Measurements from ENCODE around the gene RMND1.
"Not testable (repeated sequence)": the region's sequence is repeated elsewhere in the genome, so short reads cannot be mapped to it uniquely, and the experiment has no call there.

Gene RMND1

DNA sequence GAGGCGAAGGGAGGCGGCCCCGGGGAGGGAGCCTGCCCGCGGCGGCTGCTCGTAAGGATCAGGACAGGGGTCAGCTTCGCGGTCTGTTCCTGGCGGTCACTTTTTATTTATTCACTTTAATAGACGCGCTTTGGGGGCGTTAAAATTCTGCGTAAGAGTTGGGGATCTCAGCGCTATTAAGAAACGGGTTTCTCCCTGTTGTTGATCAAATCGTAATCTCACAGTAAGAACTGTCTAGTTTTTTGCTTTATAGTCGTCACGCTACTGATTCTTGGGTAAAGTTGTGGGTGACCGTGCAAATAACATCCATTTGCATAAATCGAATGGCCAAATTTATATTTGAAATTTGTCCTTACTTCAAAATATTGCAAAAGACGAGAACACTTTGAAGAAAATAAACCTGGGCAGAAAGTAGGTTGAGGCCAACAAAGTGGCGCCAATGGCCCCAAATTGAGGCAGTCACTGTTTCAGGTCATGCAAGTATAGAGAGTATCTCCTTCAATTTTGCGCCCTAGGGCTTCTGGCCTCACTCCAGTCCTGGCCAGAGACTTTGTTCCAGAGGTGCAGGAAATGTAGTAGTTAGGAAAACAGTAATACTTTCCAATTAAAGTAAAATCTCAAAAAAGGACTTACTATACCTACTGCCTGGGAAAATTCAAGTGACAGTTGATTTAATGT is 963 bp upstream of the RMND1 start:
- no peak for DNase-seq (ENCODE audit: low read depth in 3 of 3)

DNA sequence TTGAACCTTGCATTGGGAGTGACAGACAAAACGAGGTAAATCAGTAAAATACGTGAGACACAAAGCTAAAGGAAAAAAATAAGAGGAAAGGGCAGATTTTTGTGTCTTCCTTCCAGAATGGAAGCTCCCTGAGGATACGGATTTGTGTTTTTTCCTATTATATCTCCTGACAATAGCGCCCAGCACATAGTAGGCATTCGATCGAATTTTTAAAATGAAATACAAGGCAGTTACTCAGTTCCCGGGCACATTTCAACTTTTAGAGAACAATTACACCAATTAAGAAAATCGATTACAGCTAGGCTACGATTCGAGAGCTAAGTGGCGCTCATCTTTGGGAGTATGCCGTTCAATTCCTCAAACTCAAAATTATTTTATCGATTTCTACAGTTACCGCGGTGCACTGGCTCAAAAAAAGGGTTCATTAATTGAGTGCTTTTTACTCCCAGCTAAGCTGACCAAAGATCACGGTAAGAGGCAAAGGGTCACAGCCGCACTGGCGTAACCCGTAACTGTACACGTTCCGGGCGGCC is 443 bp downstream of the RMND1 start:
- no peak for DNase-seq (ENCODE audit: low read depth in 3 of 3)

DNA sequence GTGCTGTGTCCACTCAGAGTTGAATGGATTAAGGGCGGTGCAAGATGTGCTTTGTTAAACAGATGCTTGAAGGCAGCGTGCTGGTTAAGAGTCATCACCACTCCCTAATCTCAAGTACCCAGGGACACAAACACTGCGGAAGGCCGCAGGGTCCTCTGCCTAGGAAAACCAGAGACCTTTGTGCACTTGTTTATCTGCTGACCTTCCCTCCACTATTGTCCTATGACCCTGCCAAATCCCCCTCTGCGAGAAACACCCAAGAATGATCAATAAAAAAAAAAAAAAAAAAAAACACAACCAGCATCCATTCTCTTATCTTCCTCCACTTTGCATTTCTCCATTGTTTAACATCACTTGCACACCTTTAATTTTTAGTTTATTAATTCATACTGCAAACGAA is 998 bp downstream of the RMND1 start:
- not testable (repeated sequence) for DNase-seq (ENCODE audit: low read depth in 3 of 3)

DNA sequence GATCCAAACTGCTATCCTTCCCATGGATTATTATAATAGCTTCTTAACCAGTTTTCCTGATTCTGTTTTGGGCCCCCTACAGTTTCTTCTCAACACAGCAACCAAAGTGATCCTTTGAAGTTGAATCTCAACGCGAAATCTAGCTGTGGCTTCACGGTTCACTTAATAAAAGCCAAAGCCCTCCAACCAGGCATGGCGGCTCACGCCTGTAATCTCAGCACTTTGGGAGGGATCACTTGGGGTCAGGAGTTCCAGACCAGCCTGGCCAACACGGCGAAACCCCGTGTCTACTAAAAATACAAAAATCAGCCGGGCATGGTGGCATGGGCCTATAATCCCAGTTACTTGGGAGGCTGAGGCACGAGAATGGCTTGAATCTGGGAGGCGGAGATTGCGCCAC is 3.3 kb downstream of the RMND1 start:
- no peak for DNase-seq (ENCODE audit: low read depth in 3 of 3)

DNA sequence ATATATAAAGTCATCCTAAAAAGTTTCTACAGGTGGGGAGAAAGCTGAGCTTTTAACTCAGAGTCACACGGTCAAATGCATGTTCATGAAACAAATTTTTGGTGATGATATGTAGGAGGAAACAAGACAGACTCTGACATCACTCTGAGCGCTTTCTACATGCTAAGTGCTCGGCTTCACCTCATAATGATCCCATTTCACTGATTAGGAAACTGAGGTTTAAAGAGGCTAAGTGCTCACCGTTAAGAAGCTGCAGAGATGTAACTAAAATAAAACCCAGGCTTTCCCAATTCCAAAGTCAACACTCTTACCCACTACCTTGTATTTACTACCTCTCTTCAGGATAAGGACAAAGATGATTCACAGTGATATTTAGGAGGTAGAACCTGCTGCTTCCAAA is 4.7 kb downstream of the RMND1 start:
- DNase-seq (ENCODE audit: low read depth in 3 of 3) = no peak

DNA sequence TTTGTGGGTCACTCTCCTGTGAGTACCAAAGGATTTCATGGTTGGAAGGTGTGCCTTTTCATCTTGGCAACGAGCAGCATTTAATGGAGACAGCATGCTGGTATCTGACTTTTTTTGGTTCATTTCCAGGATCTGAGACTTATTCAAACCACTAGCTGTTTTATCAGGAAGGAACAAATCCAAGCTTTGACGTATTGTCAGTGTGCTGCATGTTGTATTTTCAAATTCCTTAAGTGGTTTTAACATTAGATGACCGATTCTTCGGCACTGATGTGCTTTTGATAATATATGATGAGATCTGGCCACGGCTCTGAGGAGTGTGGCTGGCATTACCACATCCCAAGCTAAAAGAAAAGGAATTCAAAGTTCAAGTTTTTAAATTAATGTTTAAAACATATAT is 6.4 kb downstream of the RMND1 start:
- DNase-seq (ENCODE audit: low read depth in 3 of 3) = no peak

DNA sequence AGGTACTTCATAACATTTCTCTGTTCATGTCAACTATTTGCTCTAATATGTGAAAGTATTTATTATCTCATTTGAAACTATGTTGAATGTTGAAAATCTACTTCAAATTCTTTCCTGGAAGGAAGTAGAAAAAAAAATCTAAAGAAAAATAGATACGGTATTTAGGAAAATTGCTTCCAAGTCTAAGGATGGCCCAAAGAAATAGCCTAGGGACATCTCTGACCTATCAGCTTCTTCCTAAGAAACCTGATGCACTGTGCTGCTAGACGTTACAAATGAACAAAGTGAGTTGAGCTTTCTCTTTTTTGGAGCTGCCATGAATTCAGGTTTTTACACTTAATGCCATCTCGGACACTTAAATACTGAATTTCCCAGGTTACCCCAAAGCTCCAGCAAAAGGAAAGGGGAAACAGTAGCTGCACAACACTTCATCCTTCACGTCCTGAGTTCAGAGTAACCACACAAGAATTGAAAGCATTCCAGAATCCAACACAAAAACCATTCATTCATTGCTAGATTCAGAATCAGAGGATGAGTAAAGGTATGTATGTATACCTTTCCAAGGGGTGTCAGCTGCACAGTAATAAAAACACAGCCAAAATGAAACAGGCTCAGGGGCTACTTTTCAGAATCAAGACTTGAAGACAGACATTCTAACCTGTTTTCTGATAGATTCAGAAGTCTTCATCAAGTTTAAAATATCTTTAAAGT is 7.9 kb downstream of the RMND1 start:
- no peak for DNase-seq (ENCODE audit: low read depth in 3 of 3)

DNA sequence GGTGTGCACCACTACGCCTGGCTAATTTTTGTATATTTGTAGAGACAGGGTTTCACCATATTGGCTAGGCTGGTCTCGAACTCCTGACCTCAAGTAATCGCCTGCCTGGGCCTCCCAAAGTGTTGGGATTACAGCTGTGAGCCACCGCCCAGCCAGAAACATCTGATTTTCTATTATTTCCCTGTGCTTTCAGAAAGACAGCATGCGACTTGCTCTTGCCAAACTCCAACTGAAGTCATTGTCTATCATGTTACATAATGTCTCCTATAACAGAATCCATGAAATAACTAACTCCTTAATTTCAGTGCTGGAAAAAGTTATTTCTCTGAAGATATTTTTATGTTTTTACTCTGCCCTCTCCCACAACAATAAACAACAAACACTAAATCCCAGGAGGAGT is 8.5 kb downstream of the RMND1 start:
- no peak for DNase-seq (ENCODE audit: low read depth in 3 of 3)

DNA sequence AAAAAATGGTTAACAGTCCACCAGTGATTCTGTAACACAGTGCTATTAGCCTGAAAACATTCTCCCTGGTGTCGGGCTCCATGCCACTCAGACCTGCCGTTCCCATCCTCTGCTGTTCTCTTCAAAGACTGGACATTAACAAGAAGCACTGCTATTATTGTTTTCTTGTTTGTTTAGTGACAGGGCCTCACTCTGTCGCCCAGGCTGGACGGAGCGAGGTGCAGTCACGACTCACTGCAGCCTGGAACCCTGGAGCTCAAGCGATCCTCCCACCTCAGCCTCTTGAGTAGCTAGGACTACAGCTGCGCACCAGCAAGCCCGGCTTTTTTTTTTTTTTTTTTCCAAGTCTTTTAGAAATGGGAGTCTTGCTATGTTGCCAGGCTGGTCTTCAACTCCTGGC is 9.6 kb downstream of the RMND1 start:
- no peak for DNase-seq (ENCODE audit: low read depth in 3 of 3)

DNA sequence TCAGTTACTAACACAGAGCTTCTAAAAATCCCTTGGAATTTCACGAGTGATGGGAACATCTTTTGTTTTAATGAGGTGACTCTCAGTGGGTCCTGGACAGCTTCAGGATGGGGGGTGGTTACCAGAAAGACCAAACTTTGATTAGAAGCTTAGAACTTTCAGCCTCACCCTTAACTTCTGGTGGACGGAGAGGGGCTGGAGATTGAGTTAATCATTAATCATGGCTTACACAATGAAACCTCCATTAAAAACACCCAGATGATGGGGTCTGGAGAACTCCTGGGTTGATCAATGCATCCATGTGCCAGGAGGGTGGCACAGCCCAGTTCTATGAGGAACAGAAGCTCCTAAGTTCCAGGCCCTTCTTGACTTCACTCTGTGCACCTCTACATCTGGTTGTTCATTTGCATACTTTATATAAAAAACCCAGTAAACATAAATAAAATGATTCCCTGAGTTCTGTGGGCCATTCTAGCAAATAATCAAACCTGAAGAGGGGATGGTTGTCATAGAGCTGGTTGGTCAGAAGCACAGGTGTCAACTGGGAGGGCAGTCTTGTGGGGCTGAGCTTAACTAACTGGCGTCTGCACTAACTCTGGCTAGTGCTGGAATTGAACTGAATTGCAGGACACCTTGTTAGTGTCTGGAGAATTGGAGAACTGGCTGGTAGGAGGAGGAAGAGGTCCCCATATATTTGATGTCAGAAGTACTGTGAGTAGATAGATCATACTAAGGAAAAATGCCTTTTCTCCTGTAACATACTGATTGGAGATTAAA is 10.3 kb downstream of the RMND1 start:
- no peak for DNase-seq (ENCODE audit: low read depth in 3 of 3)

DNA sequence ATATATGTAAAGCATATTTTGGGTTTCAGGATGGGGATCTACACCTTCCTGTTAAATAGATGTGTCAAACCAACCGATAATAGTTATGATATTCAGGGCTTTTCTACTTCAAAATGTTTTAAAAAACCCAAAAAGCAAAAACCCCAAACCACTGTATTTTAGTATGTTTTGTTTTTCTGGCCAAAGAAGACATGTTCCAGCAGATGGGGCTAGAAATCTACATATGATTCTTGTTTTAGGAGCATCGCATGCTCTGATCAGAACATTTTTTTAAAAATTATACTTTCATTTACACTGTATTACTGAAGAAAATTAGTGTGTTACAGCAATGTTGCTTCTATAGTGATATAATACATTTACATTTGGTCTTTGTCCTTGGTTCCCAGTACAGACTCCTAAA is 11.0 kb downstream of the RMND1 start:
- no peak for DNase-seq (ENCODE audit: low read depth in 3 of 3)

DNA sequence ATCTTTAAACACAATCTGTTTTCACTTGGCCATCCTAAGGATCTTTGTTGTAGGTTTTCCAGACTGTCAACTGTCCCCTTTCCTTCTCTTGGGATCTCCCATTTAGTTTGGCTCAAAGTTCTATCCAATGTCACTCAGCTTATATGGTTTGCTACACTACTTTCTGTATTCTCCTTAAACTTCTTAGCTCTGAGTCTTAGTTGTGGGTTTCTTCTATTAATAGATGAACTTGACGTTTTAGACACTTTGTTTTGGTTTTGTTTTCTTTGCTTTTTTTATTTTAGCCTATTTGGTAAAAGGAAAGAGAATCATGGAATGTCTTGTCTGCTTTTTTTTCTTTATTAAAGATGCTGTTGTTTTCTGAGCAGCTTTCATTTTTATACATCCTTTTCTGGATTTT is 11.4 kb downstream of the RMND1 start:
- no peak for DNase-seq (ENCODE audit: low read depth in 3 of 3)

DNA sequence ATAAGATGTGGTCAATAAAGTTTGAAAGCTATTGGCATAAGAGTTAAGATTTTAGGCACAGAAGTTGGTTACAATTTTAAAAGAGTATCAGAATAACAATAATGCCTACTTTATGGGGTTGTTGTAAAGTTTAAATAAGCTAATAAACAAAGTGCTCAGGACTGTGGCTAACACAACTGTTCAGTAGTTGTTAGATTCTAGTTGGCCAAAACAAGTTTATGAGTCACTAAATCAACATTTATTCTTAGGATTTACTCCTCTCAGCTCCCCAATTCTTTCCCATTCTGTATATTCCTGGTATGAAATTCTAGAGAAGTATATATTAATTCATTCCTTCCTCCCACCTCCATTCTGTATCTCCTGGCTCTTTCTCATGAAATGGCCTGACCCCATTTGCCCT is 14.5 kb downstream of the RMND1 start:
- no peak for DNase-seq (ENCODE audit: low read depth in 3 of 3)

DNA sequence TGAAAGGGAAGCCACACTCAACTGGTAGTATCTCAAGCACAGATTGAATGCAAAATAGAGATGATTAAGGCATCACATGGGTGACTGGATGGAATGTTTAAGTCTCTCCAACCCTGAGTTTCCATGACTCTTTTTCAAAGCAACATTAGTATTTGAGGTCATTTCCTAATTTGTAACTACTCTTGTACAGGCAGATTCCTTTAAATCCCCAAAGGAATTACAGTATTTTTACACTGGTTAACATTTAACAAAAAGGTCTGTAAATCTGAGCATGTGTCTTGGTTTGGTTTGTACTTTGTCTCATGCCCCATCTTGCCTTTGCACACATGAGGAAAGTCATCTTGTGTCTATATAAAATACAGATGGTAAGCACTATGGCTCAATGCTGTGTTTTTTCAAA is 15.1 kb downstream of the RMND1 start:
- DNase-seq (ENCODE audit: low read depth in 3 of 3) = no peak

DNA sequence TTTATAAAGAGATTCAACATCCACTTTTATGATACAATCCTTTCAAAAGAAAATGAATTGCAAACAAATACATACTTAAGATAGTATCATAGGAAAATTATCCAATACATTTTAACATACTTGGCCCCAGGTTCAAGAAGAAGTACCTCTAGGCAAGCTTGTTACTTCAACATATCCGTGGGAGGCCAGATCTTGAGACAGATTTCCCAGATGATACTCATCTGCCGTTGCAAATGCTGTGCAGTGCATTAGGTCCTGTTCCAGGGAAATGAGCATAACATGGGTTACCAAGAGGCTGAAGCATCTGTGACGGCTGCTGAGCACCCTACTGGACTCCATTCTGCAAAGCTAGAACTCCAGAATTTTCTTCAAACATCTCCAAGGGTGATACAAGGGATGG is 15.6 kb downstream of the RMND1 start:
- DNase-seq (ENCODE audit: low read depth in 3 of 3) = no peak

DNA sequence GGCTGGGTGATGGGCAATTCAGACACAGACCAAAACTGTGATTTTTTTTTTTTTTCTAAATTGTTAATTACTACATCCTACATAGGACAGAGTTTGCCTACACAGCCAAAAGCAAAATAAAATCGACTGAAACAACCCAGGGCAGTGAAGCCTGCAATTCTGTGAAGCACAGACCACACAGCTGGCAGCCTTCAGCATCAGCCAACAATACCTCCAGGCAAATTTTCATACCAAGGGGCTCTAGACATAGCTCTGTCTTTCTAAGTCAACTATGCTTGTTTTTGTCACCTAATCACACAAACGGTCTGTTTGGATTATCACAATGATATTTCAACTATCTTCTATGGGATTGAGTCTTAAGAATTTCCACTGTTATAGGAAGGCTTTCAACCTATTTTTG is 17.6 kb downstream of the RMND1 start:
- no peak for DNase-seq (ENCODE audit: low read depth in 3 of 3)

DNA sequence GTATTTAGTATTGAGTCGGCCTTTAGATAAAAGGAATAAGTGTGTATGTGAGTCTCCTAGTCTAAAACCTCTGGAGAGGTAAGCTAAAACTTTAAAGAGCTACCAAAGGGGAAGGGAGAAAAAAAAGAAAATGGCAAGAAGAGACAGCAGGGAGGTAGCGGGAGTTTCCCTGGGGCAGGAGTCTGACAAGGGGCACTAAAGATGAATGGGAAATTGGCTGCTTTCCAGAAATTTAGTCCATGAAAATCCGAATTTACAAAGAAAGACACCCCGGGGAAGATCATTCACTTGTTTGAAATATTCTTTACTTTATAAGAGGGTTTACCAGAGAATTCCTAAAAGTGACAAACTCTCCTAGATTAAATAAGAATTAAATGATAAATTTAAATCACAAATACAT is 19.3 kb downstream of the RMND1 start:
- DNase-seq (ENCODE audit: low read depth in 3 of 3) = no peak

DNA sequence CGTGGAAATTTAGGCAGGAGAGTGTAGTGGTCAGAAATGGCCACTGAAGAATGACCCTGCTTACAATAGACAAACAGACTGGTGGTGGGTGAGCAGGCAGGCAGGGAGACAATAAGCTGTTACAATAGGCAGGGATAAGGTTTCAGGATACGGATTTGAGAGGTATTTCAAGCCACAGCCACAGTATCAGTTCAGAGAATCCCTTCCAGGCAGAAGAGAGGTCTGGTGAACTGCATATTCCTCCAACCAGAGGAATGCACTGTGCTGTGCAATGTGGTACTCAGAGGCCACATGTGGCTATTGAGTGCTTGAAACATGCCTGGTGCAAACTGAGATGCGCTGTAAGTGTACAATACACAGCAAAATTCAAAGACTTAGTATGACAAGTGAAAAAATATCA is 20.6 kb downstream of the RMND1 start:
- DNase-seq (ENCODE audit: low read depth in 3 of 3) = no peak

DNA sequence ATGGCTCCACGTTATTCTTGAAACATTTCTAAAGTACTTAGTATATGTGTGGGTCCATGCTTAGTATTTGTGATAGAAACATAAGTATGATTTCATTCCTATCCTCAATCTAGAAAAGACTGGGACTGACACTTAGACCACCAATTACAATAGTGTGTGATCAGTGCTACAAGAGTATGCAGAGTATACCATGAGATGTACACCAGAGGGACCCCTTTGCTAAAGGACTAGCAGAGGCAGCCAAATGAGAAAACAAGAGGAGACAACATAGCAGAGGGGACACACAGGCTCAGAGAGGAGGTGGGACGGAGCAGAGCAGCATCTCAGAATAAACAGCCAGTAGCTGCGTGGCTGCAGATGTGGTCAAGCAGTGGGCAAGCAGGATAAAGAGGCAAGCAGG is 21.0 kb downstream of the RMND1 start:
- DNase-seq (ENCODE audit: low read depth in 3 of 3) = no peak

DNA sequence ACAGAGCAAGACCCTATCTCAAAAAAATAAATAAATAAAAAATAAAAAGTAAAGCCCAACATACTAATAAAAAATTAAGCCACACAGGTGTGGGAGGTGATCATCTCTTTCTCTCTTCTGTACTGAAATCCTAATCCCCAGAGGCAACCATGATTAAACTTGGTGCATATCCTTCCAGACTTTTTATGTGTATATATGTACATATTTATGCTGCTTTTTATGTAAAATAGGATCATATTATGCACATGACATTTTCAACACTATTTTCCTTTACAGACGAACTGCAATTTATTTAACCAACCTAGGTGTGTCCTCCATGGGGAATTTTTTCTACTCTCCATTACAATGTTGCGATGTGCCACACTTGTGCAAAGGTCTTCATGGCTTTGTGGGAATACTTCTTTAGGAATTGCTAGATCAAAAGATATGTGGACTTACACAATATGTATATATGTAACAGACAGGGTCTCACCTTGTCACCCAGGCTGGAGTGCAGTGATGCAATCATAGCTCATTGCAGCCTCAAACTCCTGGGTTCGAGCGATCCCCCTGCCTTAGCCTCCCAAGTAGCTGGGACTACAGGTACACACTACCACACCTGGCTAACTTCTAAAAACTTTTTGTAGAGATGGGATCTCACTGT is 23.7 kb downstream of the RMND1 start:
- no peak for DNase-seq (ENCODE audit: low read depth in 3 of 3)

DNA sequence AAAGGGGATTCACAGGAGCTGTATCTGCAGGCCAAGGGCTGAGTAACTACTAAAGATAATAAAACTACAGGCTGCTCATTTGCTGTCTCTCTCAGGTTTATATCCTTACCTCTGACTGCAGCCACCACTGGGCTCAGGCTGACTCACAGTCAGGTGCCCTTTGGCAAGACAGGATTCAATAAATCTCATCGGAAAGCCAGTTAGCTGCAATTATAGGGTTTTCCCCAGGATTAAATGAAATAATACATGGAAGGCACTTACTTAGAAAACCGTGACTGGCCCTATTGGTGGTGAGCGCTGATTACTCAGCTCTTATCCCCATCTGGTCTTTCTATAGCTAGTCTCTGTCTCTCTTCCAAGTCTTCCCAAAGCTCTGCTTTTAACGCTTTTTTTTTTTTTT is 26.4 kb downstream of the RMND1 start:
- no peak for DNase-seq (ENCODE audit: low read depth in 3 of 3)

DNA sequence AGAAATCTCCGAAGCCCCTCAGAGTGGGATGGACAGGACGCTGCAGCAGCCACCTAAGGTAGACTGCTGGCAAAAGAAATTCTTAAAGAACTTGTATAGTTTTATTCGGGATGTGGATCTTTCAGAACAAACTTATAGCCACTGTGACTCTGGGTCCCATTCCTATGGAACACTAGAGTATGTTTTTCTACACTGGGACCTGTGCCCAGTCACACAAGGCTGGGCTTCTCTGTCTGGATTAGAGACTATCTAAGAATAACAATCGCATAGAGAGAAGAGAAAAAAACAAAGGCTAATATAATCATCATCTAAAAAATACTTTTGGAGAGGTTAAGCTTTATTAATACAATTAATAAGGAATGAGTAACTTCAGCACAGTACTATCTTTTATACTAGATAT is 28.9 kb downstream of the RMND1 start:
- no peak for DNase-seq (ENCODE audit: low read depth in 3 of 3)
